ENCODE measurements around the gene CCNA2.

- TF ChIP-seq EGR1 (IDR thresholded peaks at IDR 0.05) (no peak), ZBTB7A (IDR thresholded peaks at IDR 0.05; ENCODE audit: low read depth) (no peak), REST (IDR thresholded peaks at IDR 0.05; ENCODE audit: low read depth) (no peak), EP300 (IDR thresholded peaks at IDR 0.05; ENCODE audit: borderline replicate concordance) (no peak), RAD21 (IDR thresholded peaks at IDR 0.05; ENCODE audit: low read depth) (no peak), TAF1 (IDR thresholded peaks at IDR 0.05; ENCODE audit: low read depth) (no peak), FOXM1 (IDR thresholded peaks at IDR 0.05; ENCODE audit: borderline replicate concordance, low read depth) (no peak)
- TF ChIP-seq, protein P1, sequence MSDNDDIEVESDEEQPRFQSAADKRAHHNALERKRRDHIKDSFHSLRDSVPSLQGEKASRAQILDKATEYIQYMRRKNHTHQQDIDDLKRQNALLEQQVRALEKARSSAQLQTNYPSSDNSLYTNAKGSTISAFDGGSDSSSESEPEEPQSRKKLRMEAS (IDR thresholded peaks at IDR 0.05): no peak
These were observed 49.8 kb downstream of the CCNA2 start for GRCh38 chr4:121773883-121774282.

Data from Ishikawa (cell line).